HEK293 (cell line): ENCODE data around the gene CUZD1.

Experiments used
- RBAK ChIP-seq: fragments of 450-650 bp; formaldehyde crosslinking; IDR thresholded peaks from 2 replicates; pipeline ENCODE4 v1.5.1; 2016; ENCODE audit warnings: missing biosample characterization, missing genetic modification characterization
- TF ChIP-seq, protein P1 (sequence below): fragments of 450-650 bp; formaldehyde crosslinking; IDR thresholded peaks from 2 replicates; pipeline ENCODE4 v1.5.1; 2016; ENCODE audit warnings: missing biosample characterization, missing genetic modification characterization

DNA sequence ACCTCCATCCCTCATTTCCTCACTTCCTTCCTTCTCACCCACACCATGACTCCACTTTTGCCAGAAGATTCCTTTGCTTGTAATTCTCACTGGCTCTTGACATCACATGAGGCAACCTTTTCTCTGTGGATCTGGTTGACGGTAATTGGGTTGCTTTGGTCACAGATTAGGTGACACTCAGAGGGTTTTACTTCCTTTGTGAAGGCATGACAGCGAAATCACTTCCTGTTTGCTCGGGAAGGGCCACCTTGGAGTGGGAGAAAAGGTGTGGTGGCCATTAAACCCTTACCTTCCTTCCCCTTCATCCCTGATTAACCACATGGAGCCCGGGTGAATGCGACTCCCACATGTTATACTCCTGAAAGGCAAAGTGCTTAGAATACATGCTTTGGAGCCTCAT is 30.2 kb downstream of the CUZD1 start:
- TF ChIP-seq RBAK (tag by site-specific recombination) = no peak
- TF ChIP-seq, protein P1, sequence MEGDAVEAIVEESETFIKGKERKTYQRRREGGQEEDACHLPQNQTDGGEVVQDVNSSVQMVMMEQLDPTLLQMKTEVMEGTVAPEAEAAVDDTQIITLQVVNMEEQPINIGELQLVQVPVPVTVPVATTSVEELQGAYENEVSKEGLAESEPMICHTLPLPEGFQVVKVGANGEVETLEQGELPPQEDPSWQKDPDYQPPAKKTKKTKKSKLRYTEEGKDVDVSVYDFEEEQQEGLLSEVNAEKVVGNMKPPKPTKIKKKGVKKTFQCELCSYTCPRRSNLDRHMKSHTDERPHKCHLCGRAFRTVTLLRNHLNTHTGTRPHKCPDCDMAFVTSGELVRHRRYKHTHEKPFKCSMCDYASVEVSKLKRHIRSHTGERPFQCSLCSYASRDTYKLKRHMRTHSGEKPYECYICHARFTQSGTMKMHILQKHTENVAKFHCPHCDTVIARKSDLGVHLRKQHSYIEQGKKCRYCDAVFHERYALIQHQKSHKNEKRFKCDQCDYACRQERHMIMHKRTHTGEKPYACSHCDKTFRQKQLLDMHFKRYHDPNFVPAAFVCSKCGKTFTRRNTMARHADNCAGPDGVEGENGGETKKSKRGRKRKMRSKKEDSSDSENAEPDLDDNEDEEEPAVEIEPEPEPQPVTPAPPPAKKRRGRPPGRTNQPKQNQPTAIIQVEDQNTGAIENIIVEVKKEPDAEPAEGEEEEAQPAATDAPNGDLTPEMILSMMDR (tag by site-specific recombination) = no peak
